ENCODE measurements around the gene ZC3HAV1. TPM values are rescaled to one million over a fixed set of nuclear protein-coding genes. Genes with fewer than 3 reads are reported as not detected.
A peak's percentile ranks its signal among the peaks of the same experiment; 100 is the strongest.

ZC3HAV1 gene
- total and polyA plus RNA-seq, 2 experiments from 2014 or later = 24.8 to 56.8 TPM

GRCh38 chr7:139153832-139154231 lies 44.3 kb upstream of the ZC3HAV1 start:
- Mint-ChIP-seq H3K4me1 (peaks cover 11% of the 10 kb centered on the region; the same call in 2 of the 3 replicates), H3K4me3 (no peak overlapping the region), H3K27me3 (ENCODE audit: insufficient read depth, low read depth, poor library complexity) (no peaks in the 10 kb centered on the region), H3K27ac (peak overlapping the region; percentile 25; the same call in 1 of the 2 replicates), H3K9me3 (no peaks in the 10 kb centered on the region), H3K36me3 (ENCODE audit: low read depth) (0 out of 3 replicates have a peak, but pooled peaks cover 3% of the 10 kb centered on the region)
- Histone ChIP-seq H3K27me3 (ENCODE audit: insufficient read depth) (no peaks in the 10 kb centered on the region), H4K20me1 (replicated peaks; ENCODE audit: insufficient read depth) (no peaks in the 10 kb centered on the region), H2AFZ (no peak overlapping the region), H3K9me2 (ENCODE audit: insufficient read depth) (no peaks in the 10 kb centered on the region), H3K27ac (ENCODE audit: low read depth) (no peak overlapping the region), H3K4me3 (no peak overlapping the region), H3K79me2 (replicated peaks; ENCODE audit: insufficient read depth) (no peaks in the 10 kb centered on the region), H3K4me2 (no peak overlapping the region), H3K36me3 (ENCODE audit: insufficient read depth) (no peaks in the 10 kb centered on the region), H3K4me1 (ENCODE audit: insufficient read depth) (no peaks in the 10 kb centered on the region), H3F3A (replicated peaks; ENCODE audit: low read depth) (no peaks in the 10 kb centered on the region)
- ATAC-seq (no peak), DNase-seq (ENCODE audit: low spot score) (no peak)
- TF ChIP-seq, protein P1, sequence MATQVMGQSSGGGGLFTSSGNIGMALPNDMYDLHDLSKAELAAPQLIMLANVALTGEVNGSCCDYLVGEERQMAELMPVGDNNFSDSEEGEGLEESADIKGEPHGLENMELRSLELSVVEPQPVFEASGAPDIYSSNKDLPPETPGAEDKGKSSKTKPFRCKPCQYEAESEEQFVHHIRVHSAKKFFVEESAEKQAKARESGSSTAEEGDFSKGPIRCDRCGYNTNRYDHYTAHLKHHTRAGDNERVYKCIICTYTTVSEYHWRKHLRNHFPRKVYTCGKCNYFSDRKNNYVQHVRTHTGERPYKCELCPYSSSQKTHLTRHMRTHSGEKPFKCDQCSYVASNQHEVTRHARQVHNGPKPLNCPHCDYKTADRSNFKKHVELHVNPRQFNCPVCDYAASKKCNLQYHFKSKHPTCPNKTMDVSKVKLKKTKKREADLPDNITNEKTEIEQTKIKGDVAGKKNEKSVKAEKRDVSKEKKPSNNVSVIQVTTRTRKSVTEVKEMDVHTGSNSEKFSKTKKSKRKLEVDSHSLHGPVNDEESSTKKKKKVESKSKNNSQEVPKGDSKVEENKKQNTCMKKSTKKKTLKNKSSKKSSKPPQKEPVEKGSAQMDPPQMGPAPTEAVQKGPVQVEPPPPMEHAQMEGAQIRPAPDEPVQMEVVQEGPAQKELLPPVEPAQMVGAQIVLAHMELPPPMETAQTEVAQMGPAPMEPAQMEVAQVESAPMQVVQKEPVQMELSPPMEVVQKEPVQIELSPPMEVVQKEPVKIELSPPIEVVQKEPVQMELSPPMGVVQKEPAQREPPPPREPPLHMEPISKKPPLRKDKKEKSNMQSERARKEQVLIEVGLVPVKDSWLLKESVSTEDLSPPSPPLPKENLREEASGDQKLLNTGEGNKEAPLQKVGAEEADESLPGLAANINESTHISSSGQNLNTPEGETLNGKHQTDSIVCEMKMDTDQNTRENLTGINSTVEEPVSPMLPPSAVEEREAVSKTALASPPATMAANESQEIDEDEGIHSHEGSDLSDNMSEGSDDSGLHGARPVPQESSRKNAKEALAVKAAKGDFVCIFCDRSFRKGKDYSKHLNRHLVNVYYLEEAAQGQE (IDR thresholded peaks at IDR 0.05; ENCODE audit: unreplicated experiment) = no peak
- TF ChIP-seq, protein P2, sequence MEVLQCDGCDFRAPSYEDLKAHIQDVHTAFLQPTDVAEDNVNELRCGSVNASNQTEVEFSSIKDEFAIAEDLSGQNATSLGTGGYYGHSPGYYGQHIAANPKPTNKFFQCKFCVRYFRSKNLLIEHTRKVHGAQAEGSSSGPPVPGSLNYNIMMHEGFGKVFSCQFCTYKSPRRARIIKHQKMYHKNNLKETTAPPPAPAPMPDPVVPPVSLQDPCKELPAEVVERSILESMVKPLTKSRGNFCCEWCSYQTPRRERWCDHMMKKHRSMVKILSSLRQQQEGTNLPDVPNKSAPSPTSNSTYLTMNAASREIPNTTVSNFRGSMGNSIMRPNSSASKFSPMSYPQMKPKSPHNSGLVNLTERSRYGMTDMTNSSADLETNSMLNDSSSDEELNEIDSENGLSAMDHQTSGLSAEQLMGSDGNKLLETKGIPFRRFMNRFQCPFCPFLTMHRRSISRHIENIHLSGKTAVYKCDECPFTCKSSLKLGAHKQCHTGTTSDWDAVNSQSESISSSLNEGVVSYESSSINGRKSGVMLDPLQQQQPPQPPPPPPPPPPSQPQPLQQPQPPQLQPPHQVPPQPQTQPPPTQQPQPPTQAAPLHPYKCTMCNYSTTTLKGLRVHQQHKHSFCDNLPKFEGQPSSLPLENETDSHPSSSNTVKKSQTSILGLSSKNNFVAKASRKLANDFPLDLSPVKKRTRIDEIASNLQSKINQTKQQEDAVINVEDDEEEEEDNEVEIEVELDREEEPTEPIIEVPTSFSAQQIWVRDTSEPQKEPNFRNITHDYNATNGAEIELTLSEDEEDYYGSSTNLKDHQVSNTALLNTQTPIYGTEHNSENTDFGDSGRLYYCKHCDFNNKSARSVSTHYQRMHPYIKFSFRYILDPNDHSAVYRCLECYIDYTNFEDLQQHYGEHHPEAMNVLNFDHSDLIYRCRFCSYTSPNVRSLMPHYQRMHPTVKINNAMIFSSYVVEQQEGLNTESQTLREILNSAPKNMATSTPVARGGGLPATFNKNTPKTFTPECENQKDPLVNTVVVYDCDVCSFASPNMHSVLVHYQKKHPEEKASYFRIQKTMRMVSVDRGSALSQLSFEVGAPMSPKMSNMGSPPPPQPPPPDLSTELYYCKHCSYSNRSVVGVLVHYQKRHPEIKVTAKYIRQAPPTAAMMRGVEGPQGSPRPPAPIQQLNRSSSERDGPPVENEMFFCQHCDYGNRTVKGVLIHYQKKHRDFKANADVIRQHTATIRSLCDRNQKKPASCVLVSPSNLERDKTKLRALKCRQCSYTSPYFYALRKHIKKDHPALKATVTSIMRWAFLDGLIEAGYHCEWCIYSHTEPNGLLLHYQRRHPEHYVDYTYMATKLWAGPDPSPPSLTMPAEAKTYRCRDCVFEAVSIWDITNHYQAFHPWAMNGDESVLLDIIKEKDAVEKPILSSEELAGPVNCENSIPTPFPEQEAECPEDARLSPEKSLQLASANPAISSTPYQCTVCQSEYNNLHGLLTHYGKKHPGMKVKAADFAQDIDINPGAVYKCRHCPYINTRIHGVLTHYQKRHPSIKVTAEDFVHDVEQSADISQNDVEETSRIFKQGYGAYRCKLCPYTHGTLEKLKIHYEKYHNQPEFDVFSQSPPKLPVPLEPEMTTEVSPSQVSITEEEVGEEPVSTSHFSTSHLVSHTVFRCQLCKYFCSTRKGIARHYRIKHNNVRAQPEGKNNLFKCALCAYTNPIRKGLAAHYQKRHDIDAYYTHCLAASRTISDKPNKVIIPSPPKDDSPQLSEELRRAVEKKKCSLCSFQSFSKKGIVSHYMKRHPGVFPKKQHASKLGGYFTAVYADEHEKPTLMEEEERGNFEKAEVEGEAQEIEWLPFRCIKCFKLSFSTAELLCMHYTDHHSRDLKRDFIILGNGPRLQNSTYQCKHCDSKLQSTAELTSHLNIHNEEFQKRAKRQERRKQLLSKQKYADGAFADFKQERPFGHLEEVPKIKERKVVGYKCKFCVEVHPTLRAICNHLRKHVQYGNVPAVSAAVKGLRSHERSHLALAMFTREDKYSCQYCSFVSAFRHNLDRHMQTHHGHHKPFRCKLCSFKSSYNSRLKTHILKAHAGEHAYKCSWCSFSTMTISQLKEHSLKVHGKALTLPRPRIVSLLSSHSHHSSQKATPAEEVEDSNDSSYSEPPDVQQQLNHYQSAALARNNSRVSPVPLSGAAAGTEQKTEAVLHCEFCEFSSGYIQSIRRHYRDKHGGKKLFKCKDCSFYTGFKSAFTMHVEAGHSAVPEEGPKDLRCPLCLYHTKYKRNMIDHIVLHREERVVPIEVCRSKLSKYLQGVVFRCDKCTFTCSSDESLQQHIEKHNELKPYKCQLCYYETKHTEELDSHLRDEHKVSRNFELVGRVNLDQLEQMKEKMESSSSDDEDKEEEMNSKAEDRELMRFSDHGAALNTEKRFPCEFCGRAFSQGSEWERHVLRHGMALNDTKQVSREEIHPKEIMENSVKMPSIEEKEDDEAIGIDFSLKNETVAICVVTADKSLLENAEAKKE (CRISPR knock-in tag; IDR thresholded peaks at IDR 0.05) = no peak
- TF ChIP-seq EZH2phosphoT487 (IDR thresholded peaks at IDR 0.05; ENCODE audit: unreplicated experiment) = no peak
